Gastroesophageal sphincter (tissue), 3 donors: ENCODE measurements around the gene IL17RA.

Source experiments
- CTCF ChIP-seq, 4 experiments: fragments of 200-600 bp in 2 of 4; fragments of 450-650 bp in 2 of 4; sonication (generic) in 1 of 4; IDR thresholded peaks; one replicate each; pipeline ENCODE4 v1.5.1; 2017 to 2019; ENCODE audit warnings: antibody characterized with exemption in 4 of 4, mild to moderate bottlenecking in 2 of 4, moderate library complexity in 2 of 4
- POLR2AphosphoS5 ChIP-seq: sonication (generic); formaldehyde crosslinking; IDR thresholded peaks from one replicate; pipeline ENCODE4 v1.6.1; 2017; ENCODE audit warnings: antibody characterized with exemption

DNA sequence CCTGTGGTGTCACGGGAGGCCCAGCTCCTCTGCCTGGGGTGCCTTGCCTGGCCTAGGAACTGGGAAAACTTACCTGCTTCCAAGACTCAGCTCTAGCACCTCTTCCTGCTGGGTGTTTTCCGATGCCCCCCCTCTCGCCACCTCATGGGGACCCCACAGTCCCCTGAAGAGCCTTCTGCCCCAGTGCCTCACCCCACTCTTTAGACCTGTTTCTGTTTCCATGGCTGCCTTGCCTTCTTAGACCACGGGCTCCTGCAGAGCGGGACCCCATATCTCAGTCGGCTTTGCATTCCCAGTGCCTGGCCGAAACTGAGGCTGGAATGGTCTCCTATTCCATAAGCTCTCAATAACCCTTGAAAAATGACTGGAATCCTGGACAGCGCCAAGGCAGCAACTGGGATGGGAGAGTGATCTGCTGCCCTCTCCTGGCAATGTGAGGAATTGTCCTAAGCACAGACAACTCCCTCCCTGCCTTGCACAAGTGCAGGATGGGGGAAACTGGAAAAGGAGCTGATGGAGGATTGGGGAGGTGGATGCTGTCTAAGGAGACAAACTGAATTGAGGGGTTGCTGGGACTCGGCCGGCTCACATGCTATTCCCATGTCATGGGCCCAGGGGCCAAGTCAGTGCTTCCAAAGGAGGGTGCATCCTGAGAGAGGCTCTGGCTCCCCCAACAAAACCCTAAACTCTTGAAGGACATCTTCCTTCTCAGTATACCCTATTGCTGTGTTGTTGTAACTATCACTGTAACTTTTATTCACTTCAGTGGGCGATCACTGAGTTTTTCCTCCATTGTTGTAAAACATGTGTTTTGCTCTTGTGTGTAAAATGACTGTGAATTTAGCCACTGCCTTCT lies 26.6 kb upstream of the IL17RA start:
- peak in 3 of 4 experiments; percentile 58 to 93 (median 77) for TF ChIP-seq CTCF (IDR thresholded peaks at IDR 0.05)
- no peak for TF ChIP-seq POLR2AphosphoS5
